Measurements from ENCODE around the gene ZNF394. TPM values are rescaled to one million over a fixed set of nuclear protein-coding genes. Genes with fewer than 3 reads are reported as not detected.

Gene ZNF394
- total RNA-seq, 1 experiment from 2014 or later: 20.0 TPM

DNA sequence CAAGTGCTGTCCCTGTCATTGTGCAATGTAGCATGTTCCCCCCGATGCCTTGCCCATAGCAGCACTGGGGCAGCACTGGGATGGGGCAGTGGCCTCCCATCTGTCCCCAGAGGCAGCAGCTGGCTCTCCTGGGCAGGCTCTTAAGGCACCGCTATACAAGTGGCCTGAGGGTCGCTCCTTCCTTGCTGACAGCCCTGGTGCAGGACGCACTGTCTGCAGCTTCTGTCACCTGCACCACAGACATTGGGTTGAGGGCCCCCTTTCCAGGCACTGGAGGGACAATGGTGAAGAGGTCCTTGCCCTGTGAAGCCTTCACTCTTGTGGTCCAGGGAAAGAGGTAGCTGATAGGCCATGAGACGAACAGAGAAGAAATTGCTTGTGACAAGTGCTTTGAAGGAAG is 50.8 kb downstream of the ZNF394 start:
- Histone ChIP-seq H3K4me1 (ENCODE audit: control insufficient read depth, insufficient read depth, low read length) (no peaks in the 10 kb centered on the region), H3K27me3 (ENCODE audit: control insufficient read depth, insufficient read depth, low read length) (no peaks in the 10 kb centered on the region), H3K4me3 (ENCODE audit: low read depth in 2 of 2, low read length in 2 of 2) (no peak overlapping the region), H3K9me3 (ENCODE audit: control insufficient read depth, insufficient read depth, low read depth, low read length) (no peaks in the 10 kb centered on the region), H3K27ac (ENCODE audit: low read length) (no peak overlapping the region), H3K36me3 (ENCODE audit: control insufficient read depth, insufficient read depth, low read length) (peaks cover 21% of the 10 kb centered on the region; the same call in 1 of the 2 replicates)
- CTCF ChIA-PET: no interaction called here
- intact Hi-C loops (cut with micrococcal nuclease; ENCODE audit: unreplicated experiment) (no loop called here), in situ Hi-C loops (cut with HindIII; ENCODE audit: low pct_unique_long_range_greater_than_20kb, low sequenced_read_pairs) (no loop called here)
- TF ChIP-seq, protein P1, sequence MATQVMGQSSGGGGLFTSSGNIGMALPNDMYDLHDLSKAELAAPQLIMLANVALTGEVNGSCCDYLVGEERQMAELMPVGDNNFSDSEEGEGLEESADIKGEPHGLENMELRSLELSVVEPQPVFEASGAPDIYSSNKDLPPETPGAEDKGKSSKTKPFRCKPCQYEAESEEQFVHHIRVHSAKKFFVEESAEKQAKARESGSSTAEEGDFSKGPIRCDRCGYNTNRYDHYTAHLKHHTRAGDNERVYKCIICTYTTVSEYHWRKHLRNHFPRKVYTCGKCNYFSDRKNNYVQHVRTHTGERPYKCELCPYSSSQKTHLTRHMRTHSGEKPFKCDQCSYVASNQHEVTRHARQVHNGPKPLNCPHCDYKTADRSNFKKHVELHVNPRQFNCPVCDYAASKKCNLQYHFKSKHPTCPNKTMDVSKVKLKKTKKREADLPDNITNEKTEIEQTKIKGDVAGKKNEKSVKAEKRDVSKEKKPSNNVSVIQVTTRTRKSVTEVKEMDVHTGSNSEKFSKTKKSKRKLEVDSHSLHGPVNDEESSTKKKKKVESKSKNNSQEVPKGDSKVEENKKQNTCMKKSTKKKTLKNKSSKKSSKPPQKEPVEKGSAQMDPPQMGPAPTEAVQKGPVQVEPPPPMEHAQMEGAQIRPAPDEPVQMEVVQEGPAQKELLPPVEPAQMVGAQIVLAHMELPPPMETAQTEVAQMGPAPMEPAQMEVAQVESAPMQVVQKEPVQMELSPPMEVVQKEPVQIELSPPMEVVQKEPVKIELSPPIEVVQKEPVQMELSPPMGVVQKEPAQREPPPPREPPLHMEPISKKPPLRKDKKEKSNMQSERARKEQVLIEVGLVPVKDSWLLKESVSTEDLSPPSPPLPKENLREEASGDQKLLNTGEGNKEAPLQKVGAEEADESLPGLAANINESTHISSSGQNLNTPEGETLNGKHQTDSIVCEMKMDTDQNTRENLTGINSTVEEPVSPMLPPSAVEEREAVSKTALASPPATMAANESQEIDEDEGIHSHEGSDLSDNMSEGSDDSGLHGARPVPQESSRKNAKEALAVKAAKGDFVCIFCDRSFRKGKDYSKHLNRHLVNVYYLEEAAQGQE (IDR thresholded peaks at IDR 0.05; ENCODE audit: insufficient read depth in 1 of 2, low read depth in 2 of 2, low read length in 1 of 2): no peak
- TF ChIP-seq SIN3A (IDR thresholded peaks at IDR 0.05; ENCODE audit: borderline replicate concordance, insufficient read depth, low read depth, low read length) (no peak), TCF7L2 (IDR thresholded peaks at IDR 0.05; ENCODE audit: low read depth, low read length) (no peak), POLR2AphosphoS5 (IDR thresholded peaks at IDR 0.05; ENCODE audit: low read depth, low read length) (no peak), CTCF (IDR thresholded peaks at IDR 0.05) (no peak)
- POLR2A ChIA-PET: interaction anchor here (0.6 to 0.9 kb wide), 3 partner anchors 16 to 40 kb away, joined by 3 to 4 read pairs (median 3); no protein-coding TSS in a partner anchor
- DNase-seq (ENCODE audit: low read depth, low spot score) (no peak), ATAC-seq (no peak)
- BruUV-seq (replicated peaks): no TSS peak

GRCh38 chr7:99448855-99449254 is 51.2 kb downstream of the ZNF394 start:
- no peaks in the 10 kb centered on the region for H3K27me3 ChIP-seq (ENCODE audit: control insufficient read depth, insufficient read depth, low read length)
- BruUV-seq (replicated peaks): no TSS peak
- H3K4me3 ChIP-seq (ENCODE audit: low read depth in 2 of 2, low read length in 2 of 2): no peak overlapping the region
- no peaks in the 10 kb centered on the region for H3K4me1 ChIP-seq (ENCODE audit: control insufficient read depth, insufficient read depth, low read length)
- H3K9me3 ChIP-seq (ENCODE audit: control insufficient read depth, insufficient read depth, low read depth, low read length): no peaks in the 10 kb centered on the region
- TF ChIP-seq, protein P1 (IDR thresholded peaks at IDR 0.05; ENCODE audit: insufficient read depth in 1 of 2, low read depth in 2 of 2, low read length in 1 of 2): no peak
- H3K36me3 ChIP-seq (ENCODE audit: control insufficient read depth, insufficient read depth, low read length): peaks cover 19% of the 10 kb centered on the region; the same call in 1 of the 2 replicates
- in situ Hi-C loops (cut with HindIII; ENCODE audit: low pct_unique_long_range_greater_than_20kb, low sequenced_read_pairs) (no loop called here), intact Hi-C loops (cut with micrococcal nuclease; ENCODE audit: unreplicated experiment) (no loop called here)
- CTCF ChIA-PET: no interaction called here
- H3K27ac ChIP-seq (ENCODE audit: low read length): no peak overlapping the region
- DNase-seq (ENCODE audit: low read depth, low spot score) (no peak), ATAC-seq (no peak)
- POLR2A ChIA-PET: interaction anchor here (0.6 to 0.9 kb wide), 3 partner anchors 17 to 39 kb away, joined by 3 to 4 read pairs (median 3); no protein-coding TSS in a partner anchor

Data from Panc1 (cell line).